Mammary epithelial cell (primary cell): ENCODE measurements around the gene FOXN3.

Experiments used
- CTCF ChIP-seq, 2 donors: IDR thresholded peaks in 1 of 2; conservative IDR thresholded peaks in 1 of 2; 2 replicates each; pipeline ENCODE4 v1.5.1; 2011 to 2012; ENCODE audit warnings: inconsistent platforms in 2 of 2, low read length in 2 of 2, mild to moderate bottlenecking in 2 of 2, control low read depth in 1 of 2, low read depth in 1 of 2; ENCODE audit not compliant: insufficient read depth in 1 of 2; ENCODE audit errors: extremely low read depth in 1 of 2
- EZH2 ChIP-seq: IDR thresholded peaks from 2 replicates; pipeline ENCODE4 v1.6.1; 2012; ENCODE audit warnings: low read length, inconsistent platforms, borderline replicate concordance

DNA sequence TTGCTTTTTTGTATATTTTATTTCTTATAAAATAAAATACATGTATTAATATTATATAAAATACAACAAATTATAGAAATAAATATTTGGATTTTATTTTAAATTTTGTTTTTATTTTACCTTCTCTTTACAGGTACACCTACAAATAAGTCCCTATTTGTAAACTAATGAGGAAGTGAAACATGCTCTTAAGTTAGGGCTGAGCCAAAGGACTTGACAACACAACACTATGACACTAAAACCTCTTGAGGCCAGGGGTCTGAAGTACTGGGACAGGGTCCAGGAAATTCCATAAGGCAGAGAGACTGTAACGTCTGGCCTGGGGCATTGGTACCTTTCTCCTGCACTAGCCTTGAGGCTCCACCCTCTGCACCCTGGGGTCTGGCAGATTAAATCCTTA lies 293.2 kb downstream of the FOXN3 start:
- no peak for TF ChIP-seq CTCF (conservative IDR thresholded peaks at IDR 0.05 in 1 of 2, IDR thresholded peaks at IDR 0.05 in 1 of 2; ENCODE audit: extremely low read depth in 1 of 2, insufficient read depth in 1 of 2, low read depth in 1 of 2, low read length in 2 of 2)
- no peak for TF ChIP-seq EZH2
